Activated naive CD4-positive, alpha-beta T cell treated with Interleukin-2 at 50 U/mL for 16 hours (primary cell): ENCODE data around the gene RTN4R.
A peak's percentile ranks its signal among the peaks of the same experiment; 100 is the strongest.

Experiments
- DNase-seq: peaks from one replicate; pipeline ENCODE4 v3.0.0-alpha.2; 2020

RTN4R gene

GRCh38 chr22:20239676-20240446 lies 28.3 kb downstream of the RTN4R start:
- DNase-seq: no peak

GRCh38 chr22:20238901-20239675 lies 29.0 kb downstream of the RTN4R start:
- DNase-seq: peak; percentile 9

GRCh38 chr22:20238536-20238900 lies 29.6 kb downstream of the RTN4R start:
- peak; percentile 55 for DNase-seq

- DNase-seq: peak; percentile 27
Observed at GRCh38 chr22:20237480-20238440, 30.4 kb downstream of the RTN4R start.

- DNase-seq: no peak
Observed at GRCh38 chr22:20236052-20236717, 31.9 kb downstream of the RTN4R start.

DNA sequence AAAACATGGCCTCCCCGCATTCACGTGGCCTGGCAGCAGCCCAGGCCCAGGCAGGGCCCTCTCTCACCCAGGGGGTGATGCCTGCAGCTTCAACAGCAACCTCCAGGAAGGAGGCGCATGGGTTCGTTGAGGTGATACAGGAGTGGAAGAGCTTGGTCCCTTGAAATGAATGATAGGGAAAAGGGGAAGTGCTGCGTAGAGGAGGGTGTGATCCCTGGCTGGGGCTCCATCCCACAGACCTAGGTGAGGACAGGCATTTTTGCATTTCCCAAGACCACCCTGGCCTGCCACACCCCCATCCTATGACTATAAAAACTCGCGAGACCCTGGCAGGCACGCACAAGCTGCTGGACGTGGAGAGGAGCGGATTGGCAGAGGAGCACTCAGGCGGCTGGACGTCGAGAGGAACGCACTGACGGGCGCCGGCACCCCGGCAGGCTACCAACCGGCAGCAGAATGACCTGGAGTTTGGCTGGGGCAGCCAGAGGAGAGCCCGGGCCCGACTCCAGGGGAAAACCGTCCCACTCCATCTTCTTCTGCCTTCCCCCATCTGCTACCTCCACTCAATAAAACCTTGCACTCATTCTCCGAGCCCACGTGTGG lies 32.6 kb downstream of the RTN4R start:
- no peak for DNase-seq

GRCh38 chr22:20234760-20235388 lies 33.2 kb downstream of the RTN4R start:
- no peak for DNase-seq

- DNase-seq: no peak
Observed at GRCh38 chr22:20234314-20234682, 33.8 kb downstream of the RTN4R start.

DNA sequence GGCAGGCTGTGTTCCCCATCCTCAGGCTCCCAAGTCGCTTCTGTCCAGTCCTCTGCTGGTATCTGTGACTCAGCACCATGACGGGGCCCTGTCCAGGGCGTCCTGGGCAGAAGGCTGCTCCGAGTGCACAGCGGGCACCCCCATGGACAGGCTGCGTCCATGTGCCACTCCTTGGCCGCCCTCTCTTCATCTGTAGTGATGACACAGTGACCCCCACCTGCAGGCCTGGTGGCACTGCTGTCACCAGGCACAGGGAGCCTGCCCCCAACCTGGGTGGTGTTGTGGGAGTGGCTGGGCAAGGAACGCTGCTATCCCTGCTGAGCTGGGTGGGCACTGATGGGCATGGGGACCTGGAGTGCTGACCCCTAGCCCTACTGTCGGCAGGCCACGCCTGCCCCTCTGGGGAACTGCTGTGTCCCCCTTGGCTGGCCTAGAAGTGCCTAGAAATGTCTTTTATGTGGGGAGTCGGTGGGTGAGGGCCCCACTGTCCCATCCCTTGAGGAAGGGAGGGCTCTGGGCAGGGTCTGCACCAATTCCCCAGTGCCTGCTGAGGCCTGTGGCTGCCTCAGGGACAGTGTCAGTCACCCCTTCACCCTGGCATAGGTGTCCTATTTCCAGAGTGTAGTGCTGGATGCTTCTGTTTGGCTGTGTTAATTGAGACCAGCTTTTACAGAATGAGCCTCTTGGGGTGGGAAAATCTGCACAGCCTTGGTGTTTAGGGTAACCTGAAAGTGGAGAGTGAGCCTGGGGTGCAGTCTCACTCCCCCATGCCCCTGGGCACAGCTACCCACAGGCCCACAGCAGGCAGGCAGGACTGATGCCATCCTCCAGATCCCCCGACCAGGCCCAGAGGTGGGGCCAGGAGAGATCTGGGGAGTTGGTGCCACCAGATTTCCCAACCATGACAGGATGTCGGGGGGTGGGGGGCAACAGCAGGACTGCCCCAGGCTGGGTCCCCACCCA lies 34.5 kb downstream of the RTN4R start:
- DNase-seq: no peak

- no peak for DNase-seq
Observed at GRCh38 chr22:20232781-20233180, 35.3 kb downstream of the RTN4R start.

- no peak for DNase-seq
Observed at GRCh38 chr22:20232237-20232598, 35.9 kb downstream of the RTN4R start.

GRCh38 chr22:20231514-20232236 lies 36.4 kb downstream of the RTN4R start:
- no peak for DNase-seq

GRCh38 chr22:20230777-20231420 lies 37.2 kb downstream of the RTN4R start:
- no peak for DNase-seq

GRCh38 chr22:20229916-20230775 lies 38.0 kb downstream of the RTN4R start:
- DNase-seq: no peak

DNA sequence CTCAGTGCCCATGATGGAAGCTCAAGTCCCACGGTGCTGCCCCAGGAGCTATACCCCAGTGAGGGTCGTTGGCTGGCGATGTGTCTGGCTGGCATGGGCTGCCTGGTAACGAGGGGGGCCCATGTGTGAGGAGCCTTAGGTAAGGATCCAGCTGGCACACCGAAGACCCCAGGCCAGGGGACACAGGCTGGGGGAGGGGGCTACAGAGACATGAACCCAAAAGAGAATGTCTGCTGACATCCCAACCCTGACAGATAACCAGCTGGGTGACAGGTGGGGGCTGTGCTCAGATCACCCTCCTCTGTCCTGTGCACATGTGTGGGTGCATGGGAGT lies 39.2 kb downstream of the RTN4R start:
- DNase-seq: no peak

GRCh38 chr22:20228055-20228938 lies 39.8 kb downstream of the RTN4R start:
- no peak for DNase-seq

DNA sequence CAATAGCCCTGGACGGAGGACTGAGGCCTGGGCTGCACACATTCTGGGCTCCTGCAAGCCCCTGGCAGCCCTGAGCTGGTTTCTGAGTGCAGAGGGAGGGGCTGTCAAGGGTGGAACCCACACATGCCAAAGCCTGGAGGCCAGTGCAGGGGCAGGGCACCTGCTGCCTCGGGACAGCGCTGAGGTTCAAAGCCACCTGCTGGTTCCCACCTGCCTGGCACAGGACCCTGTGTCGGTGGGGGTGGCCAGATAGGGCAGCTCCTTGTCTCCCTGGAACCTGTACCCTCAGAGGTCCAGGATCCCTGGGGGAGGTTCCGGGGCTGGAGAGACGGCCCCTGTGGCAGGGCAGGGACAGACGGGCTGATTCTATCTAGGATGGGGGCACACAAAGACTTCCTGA lies 40.8 kb downstream of the RTN4R start:
- no peak for DNase-seq
